HG03442 (cell line): ENCODE data around the gene INTS7.
"Not testable (repeated sequence)": the region's sequence is repeated elsewhere in the genome, so short reads cannot be mapped to it uniquely, and the experiment has no call there.

Experiments
- ATAC-seq: cut with Tn5 transposase; IDR thresholded peaks from one replicate; pipeline ENCODE4 v1.9.1; 2021; ENCODE audit warnings: mild to moderate bottlenecking, moderate library complexity; ENCODE audit not compliant: unreplicated experiment

INTS7 gene

GRCh38 chr1:211937422-211937821, 97.9 kb downstream of the INTS7 start:
- not testable (repeated sequence) for ATAC-seq

GRCh38 chr1:211935448-211935970, 99.8 kb downstream of the INTS7 start:
- peak; percentile 78 for ATAC-seq

GRCh38 chr1:211933946-211934714, 101.2 kb downstream of the INTS7 start:
- no peak for ATAC-seq

- ATAC-seq: no peak
Measured at GRCh38 chr1:211932933-211933254, 102.5 kb downstream of the INTS7 start.

- no peak for ATAC-seq
Measured at GRCh38 chr1:211932231-211932932, 103.0 kb downstream of the INTS7 start.

- ATAC-seq: no peak
Measured at GRCh38 chr1:211929683-211930082, 105.7 kb downstream of the INTS7 start.

- no peak for ATAC-seq
Measured at GRCh38 chr1:211928993-211929637, 106.2 kb downstream of the INTS7 start.

GRCh38 chr1:211928290-211928801, 107.0 kb downstream of the INTS7 start:
- no peak for ATAC-seq

GRCh38 chr1:211925016-211925415, 110.3 kb downstream of the INTS7 start:
- no peak for ATAC-seq

GRCh38 chr1:211924256-211924655, 111.1 kb downstream of the INTS7 start:
- no peak for ATAC-seq

GRCh38 chr1:211923095-211923494, 112.3 kb downstream of the INTS7 start:
- no peak for ATAC-seq

- ATAC-seq: no peak
Measured at GRCh38 chr1:211921579-211922095, 113.7 kb downstream of the INTS7 start.

- ATAC-seq: no peak
Measured at GRCh38 chr1:211920602-211921226, 114.6 kb downstream of the INTS7 start.

GRCh38 chr1:211920141-211920572, 115.2 kb downstream of the INTS7 start:
- no peak for ATAC-seq

GRCh38 chr1:211918843-211919414, 116.4 kb downstream of the INTS7 start:
- no peak for ATAC-seq

GRCh38 chr1:211916458-211916857, 118.9 kb downstream of the INTS7 start:
- not testable (repeated sequence) for ATAC-seq

GRCh38 chr1:211915924-211916323, 119.4 kb downstream of the INTS7 start:
- ATAC-seq: no peak

GRCh38 chr1:211912844-211913432, 122.4 kb downstream of the INTS7 start:
- ATAC-seq: no peak

- ATAC-seq: no peak
Measured at GRCh38 chr1:211912038-211912437, 123.3 kb downstream of the INTS7 start.

GRCh38 chr1:211910913-211911485, 124.4 kb downstream of the INTS7 start:
- no peak for ATAC-seq
